NCI-H2107 (cell line): ENCODE results near the gene ZMYND11.
"Not testable (repeated sequence)": the region's sequence is repeated elsewhere in the genome, so short reads cannot be mapped to it uniquely, and the experiment has no call there.

ENCODE experiments used
- DNase-seq: peaks from one replicate; lab custom pipeline; 2025; lab: John Stamatoyannopoulos, UW

The ZMYND11 gene

DNA sequence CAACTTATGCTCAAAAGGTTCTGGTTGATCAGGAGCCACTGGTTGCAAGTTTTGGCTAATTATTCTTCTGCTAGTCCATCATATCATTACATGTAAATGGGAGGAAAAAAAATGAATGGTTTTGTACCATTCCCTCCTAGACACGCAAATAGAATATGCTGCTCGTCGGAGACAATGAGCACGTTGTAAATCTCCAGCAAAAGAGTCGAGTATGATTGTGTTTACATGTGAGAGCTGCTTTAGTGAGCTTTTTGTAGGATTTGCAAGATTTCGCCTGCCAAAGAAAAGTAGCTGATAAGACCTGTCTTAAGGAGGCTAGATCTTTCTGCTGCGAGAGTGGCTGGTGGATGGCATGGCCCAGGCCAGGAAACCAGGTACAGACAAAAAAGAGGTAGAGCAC, 109.0 kb downstream of the ZMYND11 start:
- DNase-seq = no peak

- no peak for DNase-seq
These were observed 111.2 kb downstream of the ZMYND11 start for GRCh38 chr10:246431-246830.

- no peak for DNase-seq
These were observed 112.2 kb downstream of the ZMYND11 start for GRCh38 chr10:247480-247879.

- DNase-seq = no peak
These were observed 113.1 kb downstream of the ZMYND11 start for GRCh38 chr10:248307-248706.

- DNase-seq = no peak
These were observed 116.8 kb downstream of the ZMYND11 start for GRCh38 chr10:251982-252582.

DNA sequence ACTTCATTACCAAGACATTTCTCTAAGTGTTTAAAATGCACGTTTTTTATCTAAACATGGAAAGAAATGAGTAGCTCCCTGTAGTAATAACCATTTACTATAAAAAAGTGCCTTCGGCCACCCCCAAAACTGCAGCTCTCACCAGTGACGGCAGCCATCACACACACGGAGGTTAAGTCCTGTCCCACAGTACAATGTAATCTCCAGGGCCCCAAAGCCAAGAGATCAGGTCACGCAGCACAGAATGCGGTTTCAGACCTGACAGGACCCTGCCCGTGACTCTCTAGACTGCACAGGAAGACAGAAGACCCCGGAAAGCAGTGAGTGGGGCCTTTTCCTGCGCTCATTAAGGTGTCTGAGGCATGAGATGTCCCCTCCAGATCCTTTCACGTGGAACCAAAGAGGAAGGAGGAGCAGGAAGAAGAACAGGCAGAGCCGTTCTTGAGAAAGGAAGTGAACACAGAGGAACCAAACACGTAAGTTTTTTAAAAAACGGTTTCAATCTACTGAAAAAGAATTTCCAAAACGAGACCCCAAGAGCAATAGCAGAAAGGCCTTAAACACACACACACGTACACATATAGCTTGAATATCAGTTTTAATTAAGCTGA, 125.7 kb downstream of the ZMYND11 start:
- no peak for DNase-seq

DNA sequence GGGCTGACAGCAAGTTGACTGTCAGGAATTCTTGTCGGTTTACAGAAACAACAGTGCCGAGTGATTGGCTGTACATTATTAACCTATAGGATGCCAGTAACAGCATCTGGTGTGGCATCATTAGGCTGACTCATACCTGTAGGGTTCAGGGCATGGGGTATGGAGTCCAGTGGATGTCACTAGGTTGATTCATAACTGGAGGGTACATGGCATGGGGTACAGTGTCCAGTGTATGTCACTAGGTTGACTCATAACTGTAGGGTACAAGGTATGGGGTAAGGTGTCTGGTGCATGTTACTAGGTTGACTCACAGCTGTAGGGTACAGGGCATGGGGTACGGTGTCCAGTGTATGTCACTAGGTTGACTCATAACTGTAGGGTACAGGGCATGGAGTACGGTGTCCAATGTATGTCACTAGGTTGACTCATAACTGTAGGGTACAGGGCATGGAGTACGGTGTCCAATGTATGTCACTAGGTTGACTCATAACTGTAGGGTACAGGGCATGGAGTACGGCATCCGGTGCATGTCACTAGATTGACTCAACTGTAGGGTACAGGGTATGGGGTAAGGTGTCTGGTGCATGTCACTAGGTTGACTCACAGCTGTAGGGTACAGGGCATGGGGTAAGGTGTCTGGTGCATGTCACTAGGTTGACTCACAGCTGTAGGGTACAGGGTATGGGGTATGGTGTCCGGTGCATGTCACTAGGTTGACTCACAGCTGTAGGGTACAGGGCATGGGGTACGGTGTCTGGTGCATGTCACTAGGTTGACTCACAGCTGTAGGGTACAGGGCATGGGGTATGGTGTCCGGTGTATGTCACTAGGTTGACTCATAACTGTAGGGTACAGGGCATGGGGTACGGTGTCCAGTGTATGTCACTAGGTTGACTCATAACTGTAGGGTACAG, 129.2 kb downstream of the ZMYND11 start:
- DNase-seq = not testable (repeated sequence)

DNA sequence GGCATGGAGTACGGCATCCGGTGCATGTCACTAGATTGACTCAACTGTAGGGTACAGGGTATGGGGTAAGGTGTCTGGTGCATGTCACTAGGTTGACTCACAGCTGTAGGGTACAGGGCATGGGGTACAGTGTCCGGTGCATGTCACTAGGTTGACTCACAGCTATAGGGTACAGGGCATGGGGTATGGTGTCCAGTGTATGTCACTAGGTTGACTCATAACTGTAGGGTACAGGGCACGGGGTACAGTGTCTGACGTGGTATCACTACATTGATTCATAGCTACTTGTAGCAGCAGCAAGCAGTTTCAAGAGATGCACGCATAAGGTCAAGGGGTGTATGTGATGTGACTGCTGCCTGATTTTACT, 129.8 kb downstream of the ZMYND11 start:
- DNase-seq = not testable (repeated sequence)

DNA sequence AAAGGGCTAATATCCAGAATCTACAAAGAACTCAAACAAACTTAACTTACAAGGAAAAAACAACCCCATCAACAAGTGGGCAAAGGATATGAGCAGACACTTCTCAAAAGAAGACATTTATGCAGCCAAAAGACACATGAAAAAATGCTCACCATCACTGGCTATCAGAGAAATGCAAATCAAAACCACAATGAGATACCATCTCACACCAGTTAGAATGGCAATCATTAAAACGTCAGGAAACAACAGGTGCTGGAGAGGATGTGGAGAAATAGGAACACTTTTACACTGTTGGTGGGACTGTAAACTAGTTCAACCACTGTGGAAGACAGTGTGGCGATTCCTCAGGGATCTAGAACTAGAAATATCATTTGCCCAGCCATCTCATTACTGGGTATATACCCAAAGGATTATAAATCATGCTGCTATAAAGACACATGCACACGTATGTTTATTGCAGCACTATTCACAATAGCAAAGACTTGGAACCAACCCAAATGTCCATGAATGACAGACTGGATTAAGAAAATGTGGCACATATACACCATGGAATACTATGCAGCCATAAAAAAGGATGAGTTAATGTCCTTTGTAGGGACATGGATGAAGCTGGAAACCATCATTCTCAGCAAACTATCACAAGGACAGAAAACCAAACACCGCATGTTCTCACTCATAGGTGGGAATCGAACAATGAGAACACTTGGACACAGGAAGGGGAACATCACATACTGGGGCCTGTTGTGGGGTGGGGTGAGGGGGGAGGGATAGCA, 130.7 kb downstream of the ZMYND11 start:
- not testable (repeated sequence) for DNase-seq

DNA sequence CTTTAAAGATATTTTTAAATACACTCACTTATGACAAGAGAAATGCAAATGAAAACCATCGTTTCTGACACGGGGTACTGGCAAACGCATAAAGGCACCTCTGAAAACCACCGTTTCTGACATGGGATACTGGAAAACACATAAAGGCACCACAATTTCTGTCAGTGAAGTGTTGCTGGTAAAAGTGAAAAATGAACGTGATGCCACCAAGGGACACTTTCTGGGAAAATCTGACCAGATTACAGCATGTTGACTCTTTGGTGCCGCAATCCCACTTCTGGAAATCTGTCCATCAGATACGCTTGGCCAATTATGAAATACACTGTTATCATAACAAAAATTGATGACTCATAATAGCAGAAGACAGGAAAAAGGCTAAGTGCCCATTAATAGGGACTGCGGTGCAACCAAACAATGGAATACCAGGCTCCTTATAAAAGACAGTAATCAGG, 131.7 kb downstream of the ZMYND11 start:
- no peak for DNase-seq

- no peak for DNase-seq
These were observed 132.4 kb downstream of the ZMYND11 start for GRCh38 chr10:267705-268104.

DNA sequence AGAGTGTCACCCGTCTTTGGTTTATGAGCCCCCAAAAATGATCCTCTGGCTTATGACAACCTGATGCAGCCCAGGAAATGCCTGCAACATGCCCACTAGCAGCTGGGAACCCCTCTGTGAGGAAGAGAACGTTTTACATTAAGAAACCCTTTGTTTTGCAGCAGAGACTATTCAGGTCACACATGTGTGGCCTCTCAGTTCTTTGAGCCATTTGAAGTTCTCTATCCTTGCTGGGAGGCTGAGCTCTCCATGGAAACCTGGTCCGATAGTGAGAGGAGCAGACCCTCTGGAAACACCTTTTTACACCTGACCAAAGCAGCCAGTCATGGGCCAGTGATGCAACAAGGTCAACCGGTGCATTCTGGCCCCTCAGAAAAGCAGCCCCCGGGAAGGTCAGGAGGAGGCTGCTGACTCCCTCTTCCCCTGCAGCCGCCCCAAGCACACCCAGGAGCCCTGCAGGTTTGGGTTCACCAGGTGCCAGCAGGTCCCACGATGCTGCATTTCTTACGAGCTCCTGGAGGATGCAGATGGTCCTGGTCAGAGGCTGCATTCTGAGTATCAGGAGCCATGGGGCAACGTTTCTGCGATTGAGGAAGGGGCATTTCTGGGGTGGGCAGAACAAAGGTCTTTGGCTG, 134.3 kb downstream of the ZMYND11 start:
- DNase-seq = no peak

- no peak for DNase-seq
These were observed 135.9 kb downstream of the ZMYND11 start for GRCh38 chr10:271201-271600.

- DNase-seq = no peak
These were observed 136.5 kb downstream of the ZMYND11 start for GRCh38 chr10:271722-272121.

- DNase-seq = no peak
These were observed 137.8 kb downstream of the ZMYND11 start for GRCh38 chr10:273088-273487.

- no peak for DNase-seq
These were observed 139.6 kb downstream of the ZMYND11 start for GRCh38 chr10:274866-275265.

DNA sequence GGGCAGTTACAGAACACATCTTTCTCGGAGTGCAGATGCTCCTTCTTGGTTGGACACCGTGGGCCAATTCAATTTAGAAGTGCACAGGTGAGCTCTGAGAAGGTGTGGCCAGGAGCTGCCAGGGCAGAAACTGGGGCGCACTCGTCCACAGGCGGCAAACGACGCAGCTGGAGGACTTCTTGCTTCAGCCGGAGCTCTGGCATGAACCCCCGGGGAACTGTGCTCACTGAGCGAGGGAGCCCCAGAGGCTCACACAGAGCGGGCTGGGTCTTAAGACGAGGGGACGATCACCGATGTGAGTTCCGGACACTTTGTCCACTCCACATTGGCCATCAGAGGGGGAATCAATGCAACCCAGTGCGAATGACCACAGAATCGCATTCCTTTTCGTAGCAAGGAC, 140.4 kb downstream of the ZMYND11 start:
- no peak for DNase-seq

DNA sequence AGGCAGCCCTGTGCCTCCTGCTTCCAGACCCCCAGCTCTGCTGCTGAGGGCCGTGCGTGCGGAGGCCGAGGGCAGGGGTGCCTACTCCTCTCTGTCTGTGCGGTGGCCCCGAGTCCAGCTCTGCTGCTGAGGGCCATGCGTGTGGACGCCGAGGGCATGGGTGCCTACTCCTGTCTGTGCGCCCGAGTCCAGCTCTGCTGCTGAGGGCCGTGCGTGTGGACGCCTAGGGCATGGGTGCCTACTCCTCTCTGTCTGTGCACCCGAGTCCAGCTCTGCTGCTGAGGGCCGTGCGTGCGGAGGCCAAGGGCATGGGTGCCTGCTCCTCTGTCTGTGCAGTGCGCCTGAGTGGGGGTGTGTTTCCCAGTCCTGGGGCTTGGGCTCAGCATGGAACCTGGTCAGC, 142.7 kb downstream of the ZMYND11 start:
- no peak for DNase-seq

DNA sequence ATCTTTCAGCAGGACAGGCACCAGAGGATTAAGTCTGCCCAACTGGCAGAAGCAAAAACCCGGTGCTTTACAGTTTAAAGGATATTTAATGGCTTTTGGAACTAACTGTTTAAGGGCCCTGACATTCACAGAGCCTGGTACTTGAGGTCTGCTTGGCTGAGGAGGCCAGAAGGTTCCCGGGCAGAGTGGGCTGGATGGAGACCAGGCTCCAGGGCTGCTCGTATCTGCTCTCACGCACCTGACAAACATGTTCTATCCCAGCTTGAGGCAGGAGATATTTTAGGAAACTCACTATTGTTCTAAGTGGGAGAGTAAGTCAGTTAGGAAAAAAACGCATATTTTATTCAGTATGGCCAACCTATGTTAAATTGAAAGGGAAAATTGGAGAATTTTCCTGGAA, 143.5 kb downstream of the ZMYND11 start:
- DNase-seq = no peak

DNA sequence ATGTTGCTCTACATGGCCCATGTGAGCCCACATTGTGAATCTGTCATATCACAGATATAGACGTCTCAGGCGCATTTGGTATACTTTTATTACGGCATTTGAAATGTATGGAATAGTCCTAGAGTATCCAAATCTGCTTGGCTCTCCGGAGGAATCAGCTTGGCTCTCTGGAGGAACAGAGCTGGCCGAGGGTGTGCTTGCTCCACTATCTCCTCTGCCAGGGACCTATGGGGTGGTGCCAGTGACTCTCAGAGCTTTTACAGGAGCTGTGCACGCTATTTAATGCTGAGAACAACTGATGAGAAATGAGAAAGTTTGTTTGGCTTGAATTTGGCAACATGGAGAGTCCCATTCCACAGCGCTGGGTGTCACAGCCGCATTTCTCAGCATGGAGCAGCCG, 144.0 kb downstream of the ZMYND11 start:
- DNase-seq = no peak

DNA sequence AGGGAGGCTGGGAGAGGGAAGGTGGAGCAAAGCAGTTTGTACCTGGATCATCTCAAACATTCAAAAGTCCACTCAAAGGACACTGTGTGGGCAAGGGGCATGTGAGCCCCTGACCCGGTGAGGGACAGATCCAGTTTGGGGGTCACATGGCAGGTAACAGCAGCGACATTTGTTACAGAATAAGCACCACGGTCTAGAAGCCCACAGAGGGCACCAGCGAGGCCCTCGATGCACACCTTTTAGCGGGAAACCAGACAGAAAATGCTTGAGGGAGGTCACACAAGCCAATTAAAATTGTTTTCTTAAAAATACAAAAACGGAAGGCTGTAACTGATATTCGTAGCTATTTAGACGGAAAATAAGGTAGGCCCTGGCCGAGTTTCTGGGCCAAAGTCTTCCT, 144.4 kb downstream of the ZMYND11 start:
- DNase-seq = no peak
